SU-DHL-6 (cell line): Measurements from ENCODE around the gene C6orf62.

Experiments used
- CTCF ChIP-seq: fragments of 200-600 bp; sonication (generic); IDR thresholded peaks from one replicate; pipeline ENCODE4 v1.5.1; 2017; ENCODE audit warnings: antibody characterized with exemption, mild to moderate bottlenecking, low read length, moderate library complexity; ENCODE audit not compliant: insufficient read depth, poor library complexity, severe bottlenecking
- EZH2phosphoT487 ChIP-seq: fragments of 200-600 bp; sonication (generic), shearing (Covaris generic); conservative IDR thresholded peaks from 2 replicates; pipeline ENCODE4 v1.6.1; 2018; ENCODE audit warnings: mild to moderate bottlenecking, antibody characterized with exemption, low read length, moderate library complexity, mixed read lengths

- TF ChIP-seq CTCF (no peak), EZH2phosphoT487 (no peak)
Measured at GRCh38 chr6:24690593-24690992, 28.4 kb downstream of the C6orf62 start.
